ENCODE measurements around the gene ADAMTS3.

ADAMTS3 gene

DNA sequence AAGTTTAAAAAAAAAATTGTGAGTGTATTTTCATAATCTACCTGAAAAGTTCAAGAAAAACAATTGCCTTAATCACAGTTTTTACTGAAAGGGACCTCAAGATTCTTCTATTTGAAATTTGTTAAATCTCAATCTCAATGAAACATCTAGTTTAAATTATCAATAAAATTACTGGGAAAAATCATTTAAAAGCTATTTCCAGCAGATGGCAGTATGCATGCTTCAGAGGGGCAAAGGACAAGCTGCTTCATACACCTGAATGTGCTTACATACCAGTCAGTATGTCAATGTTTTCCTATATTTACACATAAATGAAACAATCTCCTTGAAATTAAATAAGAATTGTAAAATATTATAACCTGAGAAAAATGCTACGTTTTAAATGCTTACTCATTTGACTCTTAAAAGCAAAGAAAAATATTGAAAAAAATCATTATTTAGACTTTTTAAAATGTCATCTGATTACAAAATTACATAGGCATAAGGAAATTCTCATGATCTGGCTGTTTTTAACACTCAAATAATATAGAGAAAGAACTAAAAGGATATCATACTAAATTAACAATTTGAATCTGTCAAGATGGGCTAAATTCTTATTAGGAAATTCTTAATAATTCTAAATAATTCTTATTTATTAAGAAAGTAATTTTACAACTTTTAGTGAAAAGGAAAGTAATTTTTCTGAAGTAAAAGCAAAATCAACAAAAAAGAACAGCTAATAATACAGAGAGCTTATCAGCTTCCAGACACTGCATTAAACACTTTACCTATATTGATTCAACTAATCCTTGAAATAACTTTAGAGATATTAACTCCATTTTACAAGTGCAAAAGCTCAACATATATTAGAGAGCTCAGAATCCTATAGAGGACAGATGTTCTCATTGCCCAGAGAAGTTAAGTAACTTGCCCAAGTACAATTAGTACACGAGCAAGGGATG is 242.1 kb downstream of the ADAMTS3 start:
- DNase-seq, result no peak

DNA sequence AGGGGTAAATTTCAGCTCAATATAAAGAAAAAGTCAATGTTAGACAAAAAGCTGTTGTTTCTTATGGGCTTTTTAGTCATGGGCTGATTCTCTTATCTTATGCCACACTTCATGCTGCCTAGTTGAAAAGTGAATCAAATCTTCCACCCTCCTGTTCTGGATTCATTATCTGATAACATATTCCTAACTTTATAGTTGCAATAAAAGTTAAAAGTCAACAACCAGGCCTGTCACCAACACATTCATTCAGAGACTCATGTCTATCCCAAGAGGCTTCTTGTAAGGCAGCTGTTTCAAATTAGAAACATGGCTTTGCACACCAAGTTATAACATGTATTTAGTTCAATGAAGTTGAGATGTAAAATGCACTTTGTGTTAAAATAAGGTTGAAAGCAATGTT is 243.8 kb downstream of the ADAMTS3 start:
- DNase-seq, result no peak

GRCh38 chr4:72323227-72323626 is 245.8 kb downstream of the ADAMTS3 start:
- DNase-seq, result no peak

GRCh38 chr4:72320223-72320948 is 248.6 kb downstream of the ADAMTS3 start:
- no peak for DNase-seq

DNA sequence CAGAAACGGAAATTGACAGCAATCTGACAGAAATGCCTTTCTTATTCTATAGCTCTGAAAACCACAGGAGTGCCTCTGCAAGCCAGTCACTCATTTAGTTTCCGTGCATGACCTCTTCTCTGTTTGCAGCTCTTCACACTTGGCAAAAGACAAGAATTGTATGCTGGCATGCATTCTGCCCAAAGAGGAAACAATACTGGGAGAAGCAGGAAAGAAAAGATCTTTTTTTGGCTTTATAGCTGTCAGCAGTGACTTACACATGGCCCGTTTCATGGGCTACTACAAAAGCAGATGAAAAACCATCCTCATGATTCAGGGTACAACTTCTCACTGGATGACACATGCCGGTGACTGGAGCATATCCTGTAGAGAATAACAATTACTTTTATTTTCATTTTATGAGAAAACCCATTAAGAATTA is 249.4 kb downstream of the ADAMTS3 start:
- DNase-seq, result no peak

DNA sequence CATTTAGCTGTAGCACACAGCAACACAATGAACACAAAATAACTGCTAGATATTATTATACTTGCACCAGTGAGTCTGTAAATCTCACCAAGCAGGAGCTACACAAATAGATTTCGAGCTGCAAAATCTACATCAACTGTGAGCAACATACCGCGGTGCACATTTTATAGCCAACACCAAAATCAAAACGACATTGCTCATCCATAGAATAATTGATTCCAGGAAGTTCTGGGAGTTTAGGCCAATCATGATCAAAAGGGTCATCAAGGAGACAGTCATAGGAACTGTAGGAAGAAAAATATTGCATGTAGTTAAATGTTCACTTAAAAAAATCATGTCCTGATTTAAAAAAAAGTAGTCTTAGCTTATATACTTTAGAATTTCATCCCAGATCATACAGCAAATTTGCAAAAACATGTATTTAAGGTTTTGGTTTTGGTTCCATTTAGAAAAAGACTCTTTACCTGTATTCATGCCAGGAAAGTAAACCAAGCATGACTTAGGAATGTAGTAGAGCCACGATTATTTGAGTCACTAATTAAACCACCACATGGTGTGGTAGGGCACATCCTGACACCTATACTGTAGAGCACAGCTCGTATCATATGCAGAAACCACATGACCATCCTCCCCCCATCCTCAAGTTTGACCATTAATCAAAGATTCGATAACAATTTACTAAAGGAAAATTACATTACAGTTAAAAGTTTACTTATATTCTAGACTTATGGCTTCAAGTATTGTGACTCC is 250.4 kb downstream of the ADAMTS3 start:
- DNase-seq, result no peak

DNA sequence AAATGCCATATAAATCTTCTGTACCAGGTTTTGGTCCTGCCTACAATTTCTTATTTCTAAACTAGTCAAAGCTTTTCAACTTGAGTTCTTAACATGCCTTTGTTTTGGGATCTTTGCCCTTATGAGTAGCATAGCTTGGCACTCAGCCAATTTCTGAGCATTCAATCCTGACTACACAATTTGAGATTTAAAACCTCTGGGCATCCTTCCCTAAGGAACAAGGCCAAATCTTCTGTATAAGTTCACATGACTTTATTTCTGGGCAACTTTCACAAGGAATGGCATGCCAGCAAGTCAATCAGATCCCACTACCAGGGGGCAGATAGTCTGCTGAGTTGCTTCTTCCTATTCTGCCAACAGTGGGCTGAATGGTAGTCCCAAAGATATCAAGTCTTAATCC is 254.2 kb downstream of the ADAMTS3 start:
- DNase-seq, result no peak

- DNase-seq, result no peak
These were observed 255.9 kb downstream of the ADAMTS3 start for GRCh38 chr4:72313121-72313520.

- DNase-seq, result no peak
These were observed 256.9 kb downstream of the ADAMTS3 start for GRCh38 chr4:72312032-72312650.

GRCh38 chr4:72311291-72311690 is 257.7 kb downstream of the ADAMTS3 start:
- no peak for DNase-seq

DNA sequence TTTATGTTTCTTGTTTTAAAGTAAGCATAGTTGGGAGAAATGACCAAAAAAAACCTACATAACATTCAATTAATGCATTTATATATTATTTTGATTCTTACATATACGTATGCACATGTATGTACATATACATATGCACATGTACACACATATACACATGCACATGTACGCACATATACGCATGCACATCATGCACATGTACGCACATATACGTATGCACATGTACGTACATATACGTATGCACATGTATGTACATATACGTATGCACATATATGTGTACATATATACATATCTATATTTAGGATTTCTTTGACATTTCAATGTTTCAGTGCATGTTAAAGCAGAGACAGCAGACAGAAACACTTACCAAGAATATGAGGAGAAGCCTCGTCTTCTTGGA is 263.4 kb downstream of the ADAMTS3 start:
- DNase-seq, result no peak

GRCh38 chr4:72305080-72305479 is 263.9 kb downstream of the ADAMTS3 start:
- no peak for DNase-seq

DNA sequence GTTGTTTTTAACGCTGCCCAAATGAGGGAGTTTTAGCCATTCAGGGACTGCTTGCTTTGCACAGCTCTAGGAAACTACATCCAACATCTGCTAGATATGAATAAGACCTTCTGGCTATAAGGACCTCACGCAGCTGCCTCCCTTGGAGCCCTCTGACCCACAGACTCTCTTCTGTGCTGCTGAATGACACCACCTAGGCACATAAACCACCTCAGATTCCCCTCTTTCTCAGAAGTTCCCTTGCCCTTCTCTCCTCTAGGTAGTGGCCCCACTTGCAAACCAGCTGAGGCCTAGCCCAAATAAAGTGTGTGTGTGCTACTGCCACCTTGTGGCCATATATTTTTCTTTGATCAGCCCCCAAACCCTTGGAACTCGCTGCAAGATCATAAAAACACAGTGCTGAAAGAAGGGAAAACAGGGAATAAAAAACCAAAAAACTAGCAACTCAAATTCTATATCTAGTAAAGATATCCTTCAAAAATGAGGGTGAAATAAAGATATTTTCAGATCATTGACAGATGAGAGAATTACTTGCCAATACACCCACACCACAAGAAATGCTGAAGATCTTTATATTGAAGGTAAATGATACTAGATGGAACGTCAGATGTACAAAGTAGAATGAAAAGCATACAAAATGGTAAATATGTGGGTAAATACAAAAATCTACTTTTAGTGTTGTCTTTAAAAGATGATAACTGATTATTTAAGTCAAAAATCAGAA is 265.9 kb downstream of the ADAMTS3 start:
- peak; percentile 42 for DNase-seq

DNA sequence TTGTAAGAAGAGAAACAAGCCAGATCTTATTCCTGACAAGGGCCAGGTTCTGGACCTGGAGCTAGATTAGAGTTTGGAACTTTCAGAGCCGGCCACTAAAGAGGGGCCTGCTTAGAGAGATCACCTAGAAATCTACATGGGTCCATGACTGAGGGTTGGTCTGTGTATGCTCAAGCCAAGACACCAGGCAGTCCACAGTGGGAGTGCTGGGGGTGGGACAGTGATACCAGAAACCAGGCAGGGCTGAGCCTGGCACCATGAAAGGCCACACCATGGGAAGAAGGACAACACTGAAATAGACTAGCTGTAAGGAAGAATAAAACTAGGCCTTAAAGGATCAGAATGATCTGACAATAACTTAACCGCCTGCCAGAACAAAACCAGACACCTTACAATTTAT is 267.3 kb downstream of the ADAMTS3 start:
- DNase-seq, result no peak

DNA sequence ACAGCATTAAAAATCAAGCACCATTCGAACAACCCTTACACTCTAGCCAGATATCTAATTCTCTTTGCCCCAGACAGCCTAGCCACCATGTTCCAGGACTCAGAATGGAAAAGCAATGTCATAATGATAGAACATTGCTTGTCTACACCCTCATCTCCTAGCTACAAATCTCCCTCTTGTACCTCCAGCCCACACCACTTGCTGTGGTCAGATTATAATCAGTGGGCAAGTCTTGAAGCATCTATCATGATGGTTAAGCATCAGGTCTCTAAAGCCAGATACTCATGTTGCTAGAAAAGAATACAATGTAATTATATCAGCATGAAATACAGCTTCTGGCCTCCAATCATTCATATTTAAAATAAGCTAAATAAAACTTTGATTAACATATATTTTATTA is 268.9 kb downstream of the ADAMTS3 start:
- no peak for DNase-seq

GRCh38 chr4:72295966-72296557 is 273.0 kb downstream of the ADAMTS3 start:
- no peak for DNase-seq

GRCh38 chr4:72290737-72291136 is 278.3 kb downstream of the ADAMTS3 start:
- DNase-seq, result no peak

DNA sequence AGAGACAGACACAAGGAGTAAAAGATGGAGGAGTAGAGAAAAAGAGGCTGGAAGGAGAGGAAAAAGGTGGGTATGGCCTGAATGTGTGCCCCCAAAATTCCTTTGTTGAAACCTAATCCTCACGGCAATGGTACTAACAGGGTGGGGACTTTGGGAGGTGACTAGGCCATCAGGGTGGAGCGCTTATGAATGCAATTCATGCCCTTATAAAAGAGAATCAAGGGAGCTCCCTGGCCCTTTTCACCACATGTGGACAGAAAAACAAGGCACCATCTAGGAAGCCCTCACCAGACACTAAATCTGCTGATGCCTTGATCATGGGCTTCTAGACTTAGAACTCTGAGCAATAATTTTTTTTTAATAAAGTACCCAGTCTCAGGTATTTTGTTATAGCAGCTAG is 282.1 kb downstream of the ADAMTS3 start:
- no peak for DNase-seq

GRCh38 chr4:72286185-72286584 is 282.8 kb downstream of the ADAMTS3 start:
- DNase-seq, result no peak

- no peak for DNase-seq
These were observed 285.7 kb downstream of the ADAMTS3 start for GRCh38 chr4:72283357-72283756.

DNA sequence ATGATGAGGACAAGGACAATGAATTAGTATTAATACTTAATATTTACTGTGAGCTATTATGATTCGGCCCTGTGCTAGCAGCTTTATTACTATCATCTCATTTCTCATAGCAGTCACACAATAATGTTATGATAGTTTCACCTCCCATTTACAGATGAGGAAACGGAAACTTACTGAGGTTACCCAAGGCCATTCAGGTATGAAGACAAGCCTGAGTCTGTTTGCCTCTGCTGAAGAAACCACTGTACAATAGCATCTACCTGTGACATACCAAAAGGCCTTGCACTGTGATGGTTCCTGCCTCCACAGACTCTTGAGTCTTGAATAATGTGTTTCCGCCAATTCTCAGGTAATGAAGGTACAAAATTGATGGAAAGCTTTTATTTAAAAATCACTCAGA is 288.8 kb downstream of the ADAMTS3 start:
- no peak for DNase-seq

DNA sequence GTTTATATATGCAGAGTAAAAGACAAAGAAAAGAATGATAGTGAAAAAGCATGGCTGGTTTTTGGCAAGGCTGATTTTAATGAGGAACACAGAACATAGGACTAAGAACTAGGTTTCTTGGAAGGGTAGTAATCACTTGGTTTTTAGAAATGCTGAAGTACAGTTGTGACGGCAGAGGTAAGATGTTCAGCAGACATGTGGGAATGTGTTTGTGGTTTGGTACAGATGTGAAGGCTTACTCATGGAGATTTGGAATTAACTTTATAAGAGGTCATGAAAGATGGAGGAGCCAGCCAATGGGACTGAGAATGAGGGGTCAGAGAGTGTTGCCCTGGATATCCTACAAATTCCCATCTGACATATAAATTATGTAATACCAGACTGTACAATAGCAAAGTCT is 293.6 kb downstream of the ADAMTS3 start:
- DNase-seq, result no peak

Measured in activated CD4-positive, alpha-beta T cell treated with anti-CD3 and anti-CD28 coated beads for 48 hours (primary cell).